Fibroblast of skin of right biceps (primary cell): ENCODE results near the gene LRP1B.
"Not testable (repeated sequence)": the region's sequence is repeated elsewhere in the genome, so short reads cannot be mapped to it uniquely, and the experiment has no call there.

Experiments
- DNase-seq: peaks from one replicate; pipeline ENCODE4 v3.0.0-alpha.2; 2013

Gene LRP1B

GRCh38 chr2:140491876-140492275 is 1638.9 kb downstream of the LRP1B start:
- no peak for DNase-seq

- DNase-seq, result no peak
These were observed 1641.6 kb downstream of the LRP1B start for GRCh38 chr2:140489193-140489592.

DNA sequence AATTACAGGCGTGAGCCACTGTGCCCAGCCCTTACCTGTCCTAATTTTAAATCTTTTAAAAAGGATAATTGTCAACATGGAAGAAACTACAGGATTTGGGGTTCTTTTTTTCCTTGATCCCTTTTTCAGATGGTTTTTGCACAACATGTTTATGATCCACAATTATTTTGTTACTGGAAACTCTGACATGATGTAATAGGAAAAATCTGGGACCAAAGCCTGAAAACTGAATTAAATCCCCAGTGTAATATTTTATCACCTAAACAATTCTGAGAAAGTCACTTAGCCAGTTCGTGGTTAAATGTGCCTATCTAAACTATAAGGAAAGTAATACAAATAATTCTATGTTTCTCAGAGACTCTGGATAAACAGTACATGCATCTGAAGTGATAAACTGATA is 1649.7 kb downstream of the LRP1B start:
- DNase-seq, result no peak

DNA sequence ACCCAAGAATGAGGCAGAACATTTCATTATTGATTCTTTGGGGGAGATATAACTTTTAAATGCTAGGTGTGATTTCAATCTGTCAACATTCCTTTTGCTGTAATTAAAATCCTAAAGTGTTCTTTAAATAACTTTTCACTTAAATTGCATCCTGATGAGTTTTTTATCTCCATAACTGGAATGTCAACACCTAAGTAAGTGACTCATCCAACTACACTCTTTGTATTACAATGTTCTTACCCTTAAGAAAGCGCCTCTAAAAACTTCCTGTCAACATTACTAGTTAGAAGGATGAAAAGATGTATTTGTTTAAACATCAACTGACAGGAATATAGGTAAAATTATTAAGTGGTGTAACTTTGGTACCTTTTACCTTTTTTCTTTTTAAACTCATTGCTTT is 1657.0 kb downstream of the LRP1B start:
- no peak for DNase-seq

- no peak for DNase-seq
These were observed 1658.1 kb downstream of the LRP1B start for GRCh38 chr2:140472676-140473075.

DNA sequence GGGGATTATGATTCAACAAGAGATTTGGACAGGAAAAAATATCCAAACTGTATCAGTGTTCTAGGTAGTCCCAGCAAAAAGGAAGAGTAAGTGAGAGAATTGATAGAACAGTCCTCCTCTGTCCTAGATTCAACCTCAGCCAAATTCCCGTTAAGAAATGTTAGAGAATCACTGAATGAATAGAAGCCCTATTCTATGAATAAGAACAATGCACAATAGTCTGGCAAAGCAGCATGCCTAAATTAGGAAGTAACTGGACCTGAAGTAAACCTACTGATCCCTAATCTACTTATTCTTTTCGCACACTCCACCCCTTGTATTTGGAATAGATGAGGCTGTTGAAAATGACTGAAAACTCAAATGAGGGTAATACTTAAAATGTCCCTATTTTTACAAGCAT is 1665.5 kb downstream of the LRP1B start:
- DNase-seq, result no peak

DNA sequence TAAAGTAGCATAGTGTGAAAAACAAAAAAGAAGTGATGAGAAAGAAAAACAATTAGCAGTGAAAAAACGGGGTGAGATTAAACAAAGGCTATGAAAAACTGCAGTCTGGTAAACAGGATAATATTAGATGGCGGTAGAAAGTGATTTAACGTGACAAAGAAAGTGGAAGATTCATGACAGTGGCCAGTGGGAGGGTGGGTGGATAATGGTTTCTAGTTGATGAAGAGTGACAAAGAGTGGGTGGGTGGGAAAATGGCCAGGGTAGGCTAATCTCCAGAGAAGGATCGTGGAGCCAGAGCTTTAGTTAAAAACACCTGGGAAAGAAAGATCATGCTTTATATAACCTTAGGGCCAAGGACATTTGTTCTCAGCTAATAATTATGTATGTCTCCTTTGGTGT is 1667.8 kb downstream of the LRP1B start:
- DNase-seq, result no peak

DNA sequence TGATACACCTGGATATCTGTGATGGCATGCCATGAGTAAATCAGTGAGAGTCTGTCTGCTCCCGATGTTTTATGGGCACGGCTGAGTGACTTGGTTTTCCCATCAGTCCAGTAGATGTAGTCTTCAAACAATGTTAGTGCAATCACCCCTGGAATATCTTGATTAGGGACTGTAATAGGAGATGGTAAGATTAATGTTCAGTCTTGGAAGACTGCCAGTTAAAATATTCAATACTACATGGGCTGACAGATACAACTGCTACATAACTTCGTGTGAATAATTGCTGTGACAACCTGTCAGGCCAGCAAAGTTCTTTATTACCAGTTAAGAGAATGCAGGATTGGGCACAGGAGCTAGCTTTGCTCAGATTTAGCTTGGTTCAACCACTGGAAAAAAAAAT is 1673.3 kb downstream of the LRP1B start:
- DNase-seq, result peak; percentile 15

- DNase-seq, result no peak
These were observed 1675.5 kb downstream of the LRP1B start for GRCh38 chr2:140455315-140455714.

DNA sequence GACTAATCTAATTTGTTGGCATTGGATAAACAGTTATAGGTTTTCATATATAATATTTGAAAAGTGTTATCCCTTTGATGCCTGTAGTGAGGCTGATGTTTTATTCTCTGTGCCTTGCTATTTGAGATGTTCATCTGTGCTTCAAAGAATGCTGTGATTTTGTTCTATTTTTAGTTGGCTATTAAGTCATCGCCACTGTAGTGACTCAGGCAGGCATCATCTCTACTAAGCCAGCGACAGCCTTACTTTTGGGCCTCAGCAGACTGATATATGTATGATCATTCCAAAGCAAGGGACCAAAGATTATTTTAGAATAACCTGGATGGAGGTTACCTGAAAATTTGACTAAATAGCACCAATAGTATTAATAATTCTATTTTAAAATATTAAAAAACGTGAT is 1676.1 kb downstream of the LRP1B start:
- peak; percentile 81 for DNase-seq

- DNase-seq, result no peak
These were observed 1679.5 kb downstream of the LRP1B start for GRCh38 chr2:140451324-140451723.

DNA sequence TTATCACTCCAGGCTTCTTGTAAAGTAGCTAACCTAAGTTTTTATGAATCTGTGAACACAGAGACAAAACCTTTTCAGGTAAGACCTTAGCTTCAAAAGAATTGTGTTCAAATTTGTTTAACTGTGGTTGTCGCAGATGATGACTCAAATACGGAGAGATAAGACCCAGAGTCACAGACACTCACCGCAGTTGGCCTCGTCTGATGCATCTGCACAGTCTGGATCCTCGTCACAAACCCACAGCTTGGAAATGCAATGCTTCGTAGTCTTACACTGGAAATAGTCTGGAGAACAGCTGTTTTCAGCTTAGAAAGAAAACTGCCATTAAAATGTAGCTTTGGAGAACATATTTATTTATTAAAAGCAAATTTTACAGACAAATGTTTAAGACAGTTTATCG is 1688.5 kb downstream of the LRP1B start:
- peak; percentile 53 for DNase-seq

DNA sequence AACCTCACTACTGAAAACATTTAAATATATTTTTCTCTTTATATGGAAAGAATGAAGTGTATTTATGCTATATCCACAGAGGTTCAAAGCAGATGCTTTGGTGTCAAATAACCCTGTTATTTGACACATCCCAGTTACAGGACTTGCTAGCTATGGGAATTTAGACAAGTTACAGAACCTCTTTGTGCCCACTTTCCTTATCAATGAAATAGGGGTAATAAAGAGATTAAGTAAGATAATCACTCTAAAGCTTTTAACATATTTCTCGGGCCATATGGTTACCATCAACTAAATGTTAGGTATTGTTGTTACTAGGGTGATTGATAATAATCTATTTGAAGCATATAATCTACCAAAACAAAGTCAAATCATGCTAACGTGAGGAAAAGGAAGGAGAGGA is 1690.0 kb downstream of the LRP1B start:
- no peak for DNase-seq

GRCh38 chr2:140436936-140437335 is 1693.9 kb downstream of the LRP1B start:
- DNase-seq, result no peak

DNA sequence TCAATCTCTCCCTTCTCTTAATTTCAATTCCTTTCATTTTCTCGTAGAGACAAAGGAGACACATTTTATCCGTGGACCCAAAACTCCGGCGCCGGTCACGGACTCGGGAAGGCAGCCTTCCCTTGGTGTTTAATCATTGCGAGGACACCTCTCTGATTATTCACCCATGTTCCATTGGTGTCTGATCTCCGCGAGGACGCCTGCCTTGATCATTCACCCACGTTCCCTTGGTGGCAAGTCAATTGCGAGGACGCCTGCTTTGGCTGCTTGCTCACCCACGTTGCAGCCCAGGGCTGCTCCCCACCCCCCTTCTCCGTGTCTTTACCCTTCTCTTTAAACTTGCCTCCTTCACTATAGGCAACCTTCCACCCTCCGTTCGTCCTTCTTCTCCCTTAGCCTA is 1703.8 kb downstream of the LRP1B start:
- not testable (repeated sequence) for DNase-seq

DNA sequence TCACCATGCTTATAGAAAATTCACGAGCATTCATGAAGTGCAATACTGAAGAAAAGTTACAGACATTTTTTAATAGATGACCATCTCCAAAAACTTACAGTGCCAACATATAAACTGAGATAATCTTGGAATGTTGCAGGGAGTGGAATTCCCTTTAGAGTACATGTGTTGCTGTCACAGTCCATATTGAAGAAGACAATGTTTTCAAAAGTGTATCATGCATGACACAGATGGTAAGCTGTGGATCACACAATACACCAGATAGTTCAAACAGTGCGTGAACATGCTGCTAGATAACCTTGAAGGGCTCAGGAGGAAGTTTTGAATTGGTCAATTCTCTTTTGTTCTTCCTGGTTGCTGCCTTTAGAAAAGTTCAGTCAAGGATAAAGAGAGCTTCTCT is 1706.3 kb downstream of the LRP1B start:
- no peak for DNase-seq

- DNase-seq, result no peak
These were observed 1708.1 kb downstream of the LRP1B start for GRCh38 chr2:140422759-140423158.

GRCh38 chr2:140417504-140417903 is 1713.3 kb downstream of the LRP1B start:
- DNase-seq, result no peak

GRCh38 chr2:140416577-140416976 is 1714.2 kb downstream of the LRP1B start:
- DNase-seq, result no peak

DNA sequence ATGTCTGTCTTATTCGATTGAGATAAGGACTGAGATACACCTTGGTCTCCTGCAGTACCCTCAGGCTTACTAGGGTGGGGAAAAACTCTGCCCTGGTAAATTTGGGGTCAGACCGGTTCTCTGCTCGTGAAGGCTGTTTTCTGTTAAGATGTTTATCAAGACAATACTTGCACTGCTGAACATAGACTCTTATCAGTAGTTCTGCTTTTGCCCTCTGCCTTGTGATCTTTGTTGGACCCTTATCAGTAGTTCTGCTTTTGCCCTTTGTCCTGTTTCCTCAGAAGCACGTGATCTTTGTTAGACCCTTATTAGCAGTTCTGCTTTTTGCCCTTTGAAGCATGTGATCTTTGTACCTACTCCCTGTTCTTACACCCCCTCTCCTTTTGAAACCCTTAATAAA is 1715.8 kb downstream of the LRP1B start:
- DNase-seq, result not testable (repeated sequence)

DNA sequence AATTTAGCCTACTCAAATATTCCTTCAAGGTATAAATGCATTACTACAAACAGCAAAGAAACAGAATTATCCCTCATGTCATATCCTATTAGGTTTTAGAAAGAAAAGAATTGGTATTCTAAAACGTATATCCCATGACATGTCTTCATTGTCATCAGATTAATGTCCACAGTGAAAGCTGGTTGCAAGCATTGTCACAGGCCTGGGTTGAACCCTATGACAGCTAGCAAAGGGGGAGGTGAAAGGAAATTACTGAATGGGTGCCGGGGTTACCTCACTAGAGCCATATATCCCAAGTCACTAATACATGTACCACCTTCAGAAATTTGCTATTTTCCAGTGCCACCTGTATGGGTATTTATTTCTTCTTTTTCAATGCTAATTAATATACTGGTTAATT is 1720.1 kb downstream of the LRP1B start:
- no peak for DNase-seq

- DNase-seq, result no peak
These were observed 1729.8 kb downstream of the LRP1B start for GRCh38 chr2:140401056-140401455.

DNA sequence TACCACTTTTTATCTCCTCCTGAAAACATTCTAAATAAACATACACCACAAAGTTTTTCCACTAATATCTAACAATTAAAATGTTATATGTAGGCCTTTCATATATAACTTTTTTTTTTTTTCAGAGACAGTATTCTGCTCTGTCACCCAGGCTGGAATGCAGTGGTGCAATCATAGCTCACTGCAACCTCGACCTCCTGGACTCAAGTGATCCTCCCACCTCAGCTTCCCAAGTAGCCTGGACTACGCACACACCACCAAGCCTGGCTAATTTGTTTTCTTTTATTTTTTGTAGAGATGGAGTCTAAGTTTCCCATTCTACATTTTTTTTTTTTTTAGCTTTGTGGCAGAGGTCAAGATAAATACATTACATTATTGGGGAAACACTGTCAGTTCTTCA is 1738.0 kb downstream of the LRP1B start:
- DNase-seq, result peak; percentile 22

- no peak for DNase-seq
These were observed 1745.9 kb downstream of the LRP1B start for GRCh38 chr2:140384946-140385345.

DNA sequence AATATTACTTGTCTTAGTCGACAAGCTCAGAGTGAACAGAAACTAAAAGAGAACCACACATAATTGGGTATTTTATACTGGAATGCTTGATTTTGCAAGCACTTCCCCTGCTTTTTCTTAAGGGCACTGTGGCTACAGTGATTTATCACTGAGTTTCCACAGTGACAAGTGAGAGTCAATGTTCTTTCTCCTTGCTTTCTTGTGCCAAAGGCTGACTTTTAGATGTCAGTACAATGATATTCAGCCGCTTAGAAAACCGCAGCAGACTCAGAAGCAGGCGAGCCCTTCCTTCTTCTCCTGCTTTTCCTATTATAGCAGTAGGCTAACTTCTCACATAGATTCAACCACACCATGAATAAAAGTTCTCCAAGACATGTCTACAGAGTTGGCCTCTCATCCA is 1747.0 kb downstream of the LRP1B start:
- DNase-seq, result peak; percentile 6

DNA sequence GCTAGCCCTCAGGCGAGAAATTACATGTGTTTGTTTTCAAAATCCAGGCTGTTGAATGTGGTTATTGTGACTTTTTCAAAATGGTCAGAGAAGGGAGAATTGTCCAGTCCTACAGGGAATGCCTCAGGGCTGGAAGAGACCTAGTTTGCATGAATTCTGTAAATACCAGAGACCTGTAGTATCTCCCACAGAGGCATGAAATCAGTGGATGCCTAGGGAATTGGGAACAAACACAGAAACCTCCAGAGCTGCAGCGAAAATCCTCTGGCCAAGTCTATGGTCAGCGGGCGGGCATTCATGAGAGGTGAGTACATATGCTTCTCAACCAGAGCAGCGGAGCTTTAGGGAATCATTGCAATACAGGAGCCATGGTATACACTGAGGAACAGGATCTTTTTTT is 1754.1 kb downstream of the LRP1B start:
- no peak for DNase-seq
